ELR (cell line): ENCODE results near the gene NUP214.
A peak's percentile ranks its signal among the peaks of the same experiment; 100 is the strongest.

Source experiments
- DNase-seq: peaks from one replicate; pipeline ENCODE4 v3.0.0-alpha.2; 2015; ENCODE audit warnings: low read depth

NUP214 gene

GRCh38 chr9:131125288-131126058 lies at the start of gene NUP214:
TSS of gene NUP214 (plus strand) at chr9:131125586. CDS start at chr9:131125705, 119 bp downstream.
- DNase-seq = peak; percentile 98

- DNase-seq = no peak
These were observed 48.8 kb upstream of the NUP214 start for GRCh38 chr9:131076347-131077195.

GRCh38 chr9:131078427-131079366 lies 46.7 kb upstream of the NUP214 start:
- DNase-seq = no peak

GRCh38 chr9:131080589-131080988 lies 44.8 kb upstream of the NUP214 start:
- DNase-seq = no peak

GRCh38 chr9:131081868-131082267 lies 43.5 kb upstream of the NUP214 start:
- no peak for DNase-seq

- no peak for DNase-seq
These were observed 42.4 kb upstream of the NUP214 start for GRCh38 chr9:131082774-131083512.

- DNase-seq = no peak
These were observed 40.6 kb upstream of the NUP214 start for GRCh38 chr9:131084661-131085369.

GRCh38 chr9:131085370-131086122 lies 39.8 kb upstream of the NUP214 start:
- DNase-seq = no peak

- no peak for DNase-seq
These were observed 38.0 kb upstream of the NUP214 start for GRCh38 chr9:131087354-131087893.

GRCh38 chr9:131090025-131090787 lies 35.2 kb upstream of the NUP214 start:
- no peak for DNase-seq

- DNase-seq = no peak
These were observed 33.9 kb upstream of the NUP214 start for GRCh38 chr9:131091352-131091992.

GRCh38 chr9:131092030-131092429 lies 33.4 kb upstream of the NUP214 start:
- DNase-seq = no peak

- DNase-seq = no peak
These were observed 32.6 kb upstream of the NUP214 start for GRCh38 chr9:131092548-131093440.

- DNase-seq = no peak
These were observed 31.4 kb upstream of the NUP214 start for GRCh38 chr9:131094015-131094414.

GRCh38 chr9:131094622-131095021 lies 30.8 kb upstream of the NUP214 start:
- peak; percentile 59 for DNase-seq

- DNase-seq = no peak
These were observed 29.6 kb upstream of the NUP214 start for GRCh38 chr9:131095666-131096268.
